Spleen (tissue), 7 donors: Measurements from ENCODE around the gene ST6GALNAC3.

Source experiments
- CTCF ChIP-seq, 11 experiments: fragments of 200-600 bp in 7 of 11; fragments of 450-650 bp in 4 of 11; sonication (generic) in 4 of 11; IDR thresholded peaks in 8 of 11; conservative IDR thresholded peaks in 3 of 11; 1 replicate in 7 of 11; 2 replicates in 4 of 11; pipeline versions ENCODE4 v1.4.0 to v1.8.0; 2016 to 2021; ENCODE audit warnings: antibody characterized with exemption in 11 of 11, inconsistent platforms in 4 of 11, mild to moderate bottlenecking in 1 of 11
- POLR2A ChIP-seq, 3 donors: fragments of 450-650 bp; IDR thresholded peaks; one replicate each; pipeline ENCODE4 v1.5.1; 2017; ENCODE audit warnings: antibody characterized with exemption in 3 of 3, mild to moderate bottlenecking in 1 of 3
- POLR2AphosphoS5 ChIP-seq, 3 donors: sonication (generic); formaldehyde crosslinking; IDR thresholded peaks; one replicate each; pipeline ENCODE4 v1.5.1; 2017; ENCODE audit warnings: antibody characterized with exemption in 3 of 3
- donor health status: DM: no; HTN: no; CAD: no; lungs with moderate emphysema.
- donor health status: DM: no; HTN: no; CAD: no.
- donor health status: DM: no; HTN: no; CAD: no.

DNA sequence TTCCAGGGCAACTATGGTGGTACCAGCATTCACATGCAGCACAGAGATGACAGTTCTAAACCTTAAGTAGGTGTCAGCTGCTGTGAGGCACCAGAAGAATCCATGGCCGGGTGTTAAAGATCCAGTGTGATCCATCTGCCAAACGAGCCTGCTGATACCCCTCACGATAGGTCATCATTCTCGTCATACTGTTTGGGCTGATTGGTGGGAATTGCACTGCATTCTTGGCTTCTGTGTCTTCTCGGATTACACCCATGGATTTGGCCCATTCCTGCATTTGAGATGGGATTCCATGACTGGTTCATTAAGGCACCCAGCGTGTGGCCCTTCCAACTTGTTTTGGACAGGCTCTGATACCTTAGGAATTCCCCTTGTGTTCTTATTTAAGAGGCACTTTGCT is 55.2 kb downstream of the ST6GALNAC3 start:
- TF ChIP-seq CTCF (IDR thresholded peaks at IDR 0.05 in 8 of 11, conservative IDR thresholded peaks at IDR 0.05 in 3 of 11): no peak
- no peak for TF ChIP-seq POLR2AphosphoS5 (IDR thresholded peaks at IDR 0.05)
- TF ChIP-seq POLR2A (IDR thresholded peaks at IDR 0.05): no peak
